OCI-LY7 (cell line): Measurements from ENCODE around the gene CHMP4B. TPM values are rescaled to one million over a fixed set of nuclear protein-coding genes. Genes with fewer than 3 reads are reported as not detected.

Experiments
- BruUV-seq: library from RNA; stranded (reverse); fragments of 400-500 nt; replicated peaks from 2 replicates; lab custom pipeline; 2021; lab: Mats Ljungman, UMichigan
- CTCF ChIA-PET: fragments of 300-600 bp; sonication (Branson Sonifier 250); formaldehyde crosslinking; loops from one replicate; lab custom pipeline; 2022; ENCODE audit warnings: antibody characterized with exemption; ENCODE audit not compliant: unreplicated experiment; lab: Charles Lee
- POLR2A ChIA-PET: fragments of 300-600 bp; sonication (Branson Sonifier 250); formaldehyde crosslinking; loops from one replicate; lab custom pipeline; 2022; ENCODE audit warnings: antibody characterized with exemption; lab: Charles Lee
- DNase-seq: peaks from one replicate; pipeline ENCODE4 v3.0.0-alpha.2; 2015; ENCODE audit warnings: low spot score
- H2AFZ ChIP-seq: fragments of 200-600 bp; sonication (generic), shearing (Covaris generic); 2 replicates; pipeline ENCODE4 v1.6.1; 2014; ENCODE audit warnings: mild to moderate bottlenecking, antibody characterized with exemption, low read length, moderate library complexity
- H3K27ac ChIP-seq: fragments of 200-600 bp; sonication (generic); 2 replicates; pipeline ENCODE4 v1.5.1; 2014; ENCODE audit warnings: mixed run types, low read depth, mild to moderate bottlenecking, moderate library complexity, low read length, inconsistent platforms; ENCODE audit not compliant: poor library complexity, severe bottlenecking
- H3K36me3 ChIP-seq: fragments of 200-600 bp; sonication (generic); 2 replicates; pipeline ENCODE4 v1.6.1; 2014; ENCODE audit warnings: mild to moderate bottlenecking, antibody characterized with exemption, low read length, moderate library complexity, mixed read lengths; ENCODE audit not compliant: insufficient read depth
- H3K4me1 ChIP-seq: fragments of 200-600 bp; sonication (generic); 2 replicates; pipeline ENCODE4 v1.5.1; 2014; ENCODE audit warnings: mild to moderate bottlenecking, low read length; ENCODE audit not compliant: insufficient read depth, poor library complexity, severe bottlenecking
- H3K4me2 ChIP-seq: fragments of 200-600 bp; sonication (generic); 2 replicates; pipeline ENCODE4 v1.6.1; 2014; ENCODE audit warnings: mild to moderate bottlenecking, low read length
- H3K4me3 ChIP-seq: fragments of 200-600 bp; sonication (generic); 2 replicates; pipeline ENCODE4 v1.5.1; 2014; ENCODE audit warnings: mild to moderate bottlenecking, low read depth, low read length; ENCODE audit not compliant: poor library complexity, severe bottlenecking
- H3K79me2 ChIP-seq: fragments of 200-600 bp; sonication (generic); 2 replicates; pipeline ENCODE4 v1.6.1; 2016; ENCODE audit warnings: low read depth, mild to moderate bottlenecking, low read length, moderate library complexity, mixed read lengths; ENCODE audit not compliant: insufficient read depth
- H3K9me2 ChIP-seq: fragments of 200-600 bp; sonication (generic); 2 replicates; pipeline ENCODE4 v1.6.1; 2016; ENCODE audit warnings: mild to moderate bottlenecking, low read length, mixed read lengths; ENCODE audit not compliant: insufficient read depth
- H3K9me3 ChIP-seq: fragments of 200-600 bp; sonication (generic); 2 replicates; pipeline ENCODE4 v1.6.1; 2014; ENCODE audit warnings: mild to moderate bottlenecking, mixed run types, low read length, mixed read lengths
- H4K20me1 ChIP-seq: fragments of 200-600 bp; sonication (generic); 2 replicates; pipeline ENCODE4 v1.6.1; 2014; ENCODE audit warnings: mild to moderate bottlenecking, antibody characterized with exemption, low read length, moderate library complexity, mixed read lengths; ENCODE audit not compliant: insufficient read depth
- CTCF ChIP-seq: fragments of 200-600 bp; sonication (generic); conservative IDR thresholded peaks from 2 replicates; pipeline ENCODE4 v1.5.1; 2014; ENCODE audit warnings: mild to moderate bottlenecking, antibody characterized with exemption, low read length, moderate library complexity, mixed read lengths
- EZH2phosphoT487 ChIP-seq: fragments of 200-600 bp; sonication (generic); IDR thresholded peaks from 2 replicates; pipeline ENCODE4 v1.6.1; 2018; ENCODE audit warnings: low read depth, borderline replicate concordance, mild to moderate bottlenecking, mixed run types, antibody characterized with exemption, low read length, moderate library complexity, mixed read lengths
- intact Hi-C: fragments of 100-400 bp; cut with micrococcal nuclease; formaldehyde crosslinking; loops from one replicate; pipeline ENCODE4 v1.10.0; 2022; ENCODE audit not compliant: unreplicated experiment
- total RNA-seq, 2 experiments: library from RNA; depleted of rRNA in 1 of 2; stranded (reverse); fragments of >200 nt in 1 of 2; shearing (Covaris generic) in 1 of 2; gene quantifications; 2 replicates each; pipeline ENCODE4 v1.2.3, GENCODE V29; 2014 to 2022

CHMP4B gene
- total RNA-seq, 2 experiments from 2014 or later, result 32.4 to 84.2 TPM

GRCh38 chr20:33880396-33880795 lies 69.2 kb downstream of the CHMP4B start:
- TF ChIP-seq EZH2phosphoT487, result no peak
- no peak for TF ChIP-seq CTCF
- Histone ChIP-seq H3K9me2 (no peaks in the 10 kb centered on the region), H3K4me2 (no peak overlapping the region), H3K27ac (peak overlapping the region; percentile 97), H2AFZ (peak overlapping the region; percentile 40; the same call in 1 of the 2 replicates), H4K20me1 (no peaks in the 10 kb centered on the region), H3K79me2 (no peaks in the 10 kb centered on the region), H3K4me3 (no peak overlapping the region), H3K36me3 (peaks cover 6% of the 10 kb centered on the region; the same call in 1 of the 2 replicates), H3K4me1 (peaks cover 75% of the 10 kb centered on the region), H3K9me3 (peaks cover 31% of the 10 kb centered on the region; the same call in 1 of the 2 replicates)
- ChIA-PET CTCF (no interaction called here), POLR2A (no interaction called here)
- intact Hi-C loops, result loop anchor here (5.0 kb wide), 2 partner anchors 142 to 193 kb away; partner anchors contain the start of gene E2F1
- BruUV-seq, result no TSS peak
- no peak for DNase-seq

- peak overlapping the region; percentile 16 for H3K4me3 ChIP-seq
- no peaks in the 10 kb centered on the region for H3K9me2 ChIP-seq
- POLR2A ChIA-PET, result interaction anchor here (0.6 to 2.2 kb wide), 3 partner anchors 12 to 32 kb away, joined by 4 to 7 read pairs (median 4); no protein-coding TSS in a partner anchor
- H3K27ac ChIP-seq, result peak overlapping the region; percentile 97
- TF ChIP-seq CTCF, result no peak
- TF ChIP-seq EZH2phosphoT487, result no peak
- no peak for DNase-seq
- H4K20me1 ChIP-seq, result no peaks in the 10 kb centered on the region
- H3K4me1 ChIP-seq, result peaks cover 75% of the 10 kb centered on the region
- intact Hi-C loops, result loop anchor here (5.0 kb wide), 2 partner anchors 140 to 195 kb away; partner anchors contain the start of gene E2F1
- CTCF ChIA-PET, result interaction anchor here (1.1 to 1.2 kb wide), 2 partner anchors 15 to 30 kb away, joined by 4 to 5 read pairs; no protein-coding TSS in a partner anchor
- peak overlapping the region; percentile 70 for H3K4me2 ChIP-seq
- H3K9me3 ChIP-seq, result peaks cover 31% of the 10 kb centered on the region; the same call in 1 of the 2 replicates
- no TSS peak for BruUV-seq
- no peaks in the 10 kb centered on the region for H3K79me2 ChIP-seq
- peaks cover 6% of the 10 kb centered on the region; the same call in 1 of the 2 replicates for H3K36me3 ChIP-seq
- peak overlapping the region; percentile 8; the same call in 1 of the 2 replicates for H2AFZ ChIP-seq
Observed at GRCh38 chr20:33881989-33882388, 70.8 kb downstream of the CHMP4B start.

- H2AFZ ChIP-seq, result peak overlapping the region; percentile 8; the same call in 1 of the 2 replicates
- CTCF ChIA-PET, result interaction anchor here (0.9 to 1.5 kb wide), 5 partner anchors 9 to 32 kb away, joined by 4 to 7 read pairs (median 5); no protein-coding TSS in a partner anchor
- H3K79me2 ChIP-seq, result no peaks in the 10 kb centered on the region
- H3K4me2 ChIP-seq, result peak overlapping the region; percentile 70
- H3K4me1 ChIP-seq, result peaks cover 79% of the 10 kb centered on the region
- intact Hi-C loops, result loop anchor here (5.0 kb wide), 2 partner anchors 140 to 195 kb away; partner anchors contain the start of gene E2F1
- H3K27ac ChIP-seq, result peak overlapping the region; percentile 97
- peak overlapping the region; percentile 16 for H3K4me3 ChIP-seq
- DNase-seq, result no peak
- no peaks in the 10 kb centered on the region for H4K20me1 ChIP-seq
- POLR2A ChIA-PET, result interaction anchor here (1.1 to 2.6 kb wide), 6 partner anchors 9 to 230 kb away, joined by 3 to 11 read pairs (median 8); partner anchors contain the start of genes EIF2S2 and RALY
- peaks cover 31% of the 10 kb centered on the region; the same call in 1 of the 2 replicates for H3K9me3 ChIP-seq
- no peaks in the 10 kb centered on the region for H3K9me2 ChIP-seq
- BruUV-seq, result no TSS peak
- TF ChIP-seq CTCF (no peak), EZH2phosphoT487 (no peak)
- H3K36me3 ChIP-seq, result peaks cover 6% of the 10 kb centered on the region; the same call in 1 of the 2 replicates
Observed at GRCh38 chr20:33882481-33882880, 71.3 kb downstream of the CHMP4B start.
